ENCODE measurements around the gene WEE2.

Gene WEE2

GRCh38 chr7:141729020-141729419, 20.9 kb downstream of the WEE2 start:
- Histone ChIP-seq H3K4me3 (ENCODE audit: insufficient read depth, low read length, poor library complexity, severe bottlenecking) (no peak overlapping the region), H3K9me2 (replicated peaks; ENCODE audit: insufficient read depth, low read length) (no peaks in the 10 kb centered on the region), H4K20me1 (ENCODE audit: low read depth, low read length) (no peaks in the 10 kb centered on the region), H3K27me3 (ENCODE audit: low read length) (no peaks in the 10 kb centered on the region), H3F3A (ENCODE audit: insufficient read depth) (no peaks in the 10 kb centered on the region), H3K27ac (ENCODE audit: low read depth, low read length) (no peak overlapping the region), H3K9ac (ENCODE audit: low read length) (no peak overlapping the region), H3K36me3 (ENCODE audit: low read length) (no peaks in the 10 kb centered on the region), H2AFZ (ENCODE audit: low read depth, low read length, severe bottlenecking) (no peak overlapping the region), H3K4me2 (ENCODE audit: low read depth, low read length, poor library complexity, severe bottlenecking) (no peak overlapping the region), H3K9me3 (ENCODE audit: insufficient read depth, low read length) (no peaks in the 10 kb centered on the region), H3K79me2 (ENCODE audit: insufficient read depth, low read length) (no peaks in the 10 kb centered on the region)
- no peak for TF ChIP-seq CTCF (IDR thresholded peaks at IDR 0.05; ENCODE audit: insufficient read depth, low read length, poor library complexity, severe bottlenecking)
- no peak for TF ChIP-seq EZH2phosphoT487 (conservative IDR thresholded peaks at IDR 0.05; ENCODE audit: low read length)

- Histone ChIP-seq H3K36me3 (ENCODE audit: low read length) (no peaks in the 10 kb centered on the region), H3K9me2 (replicated peaks; ENCODE audit: insufficient read depth, low read length) (no peaks in the 10 kb centered on the region), H3K27ac (ENCODE audit: low read depth, low read length) (no peak overlapping the region), H3F3A (ENCODE audit: insufficient read depth) (no peaks in the 10 kb centered on the region), H3K79me2 (ENCODE audit: insufficient read depth, low read length) (no peaks in the 10 kb centered on the region), H3K9me3 (ENCODE audit: insufficient read depth, low read length) (no peaks in the 10 kb centered on the region), H3K4me3 (ENCODE audit: insufficient read depth, low read length, poor library complexity, severe bottlenecking) (no peak overlapping the region), H3K9ac (ENCODE audit: low read length) (no peak overlapping the region), H3K27me3 (ENCODE audit: low read length) (no peaks in the 10 kb centered on the region), H3K4me2 (ENCODE audit: low read depth, low read length, poor library complexity, severe bottlenecking) (no peak overlapping the region), H4K20me1 (ENCODE audit: low read depth, low read length) (no peaks in the 10 kb centered on the region), H2AFZ (ENCODE audit: low read depth, low read length, severe bottlenecking) (no peak overlapping the region)
- no peak for TF ChIP-seq CTCF (IDR thresholded peaks at IDR 0.05; ENCODE audit: insufficient read depth, low read length, poor library complexity, severe bottlenecking)
- TF ChIP-seq EZH2phosphoT487 (conservative IDR thresholded peaks at IDR 0.05; ENCODE audit: low read length): no peak
Observed at GRCh38 chr7:141731476-141732149, 23.5 kb downstream of the WEE2 start.

- H4K20me1 ChIP-seq (ENCODE audit: low read depth, low read length): 0 out of 2 replicates have a peak, but pooled peaks cover 4% of the 10 kb centered on the region
- peak overlapping the region; percentile 67 for H3K4me3 ChIP-seq (ENCODE audit: insufficient read depth, low read length, poor library complexity, severe bottlenecking)
- H3F3A ChIP-seq (ENCODE audit: insufficient read depth): peaks cover 3% of the 10 kb centered on the region; the same call in 1 of the 2 replicates
- H2AFZ ChIP-seq (ENCODE audit: low read depth, low read length, severe bottlenecking): peak overlapping the region; percentile 89
- H3K27me3 ChIP-seq (ENCODE audit: low read length): no peaks in the 10 kb centered on the region
- H3K4me2 ChIP-seq (ENCODE audit: low read depth, low read length, poor library complexity, severe bottlenecking): peak overlapping the region; percentile 89
- H3K9me3 ChIP-seq (ENCODE audit: insufficient read depth, low read length): no peaks in the 10 kb centered on the region
- H3K36me3 ChIP-seq (ENCODE audit: low read length): peaks cover 14% of the 10 kb centered on the region
- H3K9ac ChIP-seq (ENCODE audit: low read length): peak overlapping the region; percentile 74
- peaks cover 38% of the 10 kb centered on the region for H3K79me2 ChIP-seq (ENCODE audit: insufficient read depth, low read length)
- peak overlapping the region; percentile 68 for H3K27ac ChIP-seq (ENCODE audit: low read depth, low read length)
- H3K9me2 ChIP-seq (replicated peaks; ENCODE audit: insufficient read depth, low read length): no peaks in the 10 kb centered on the region
- no peak for TF ChIP-seq EZH2phosphoT487 (conservative IDR thresholded peaks at IDR 0.05; ENCODE audit: low read length)
- no peak for TF ChIP-seq CTCF (IDR thresholded peaks at IDR 0.05; ENCODE audit: insufficient read depth, low read length, poor library complexity, severe bottlenecking)
Observed at GRCh38 chr7:141737118-141737835, 29.1 kb downstream of the WEE2 start.
